ENCODE data around the gene WDR70. TPM values are rescaled to one million over a fixed set of nuclear protein-coding genes. Genes with fewer than 3 reads are reported as not detected.

The WDR70 gene
- total and polyA plus RNA-seq, 2 of the 8 experiments (the other 6 are each of a cell fraction or from before 2014, with no cell fraction given) = 10.6 to 37.4 TPM

DNA sequence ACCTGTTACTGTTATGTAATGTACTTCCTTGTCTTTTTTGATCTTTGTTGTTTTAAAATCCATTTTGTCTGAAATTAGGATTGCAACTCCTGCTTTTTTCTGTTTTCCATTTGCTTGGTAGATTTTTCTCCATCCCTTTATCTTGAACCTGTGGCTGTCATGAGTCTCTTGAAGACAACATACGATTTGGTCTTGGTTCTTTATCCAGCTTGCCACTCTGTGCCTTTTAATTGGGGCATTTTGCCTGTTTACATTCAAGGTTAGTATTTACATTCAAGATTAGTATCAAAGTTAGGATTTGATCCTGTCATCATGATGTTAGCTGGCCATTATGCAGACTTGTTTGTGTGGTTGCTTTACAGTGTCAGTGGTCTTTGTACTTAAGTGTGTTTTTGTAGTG, 304.0 kb downstream of the WDR70 start:
- peaks cover 6 to 10% of the 10 kb centered on the region in 2 experiments for H3K9me3 ChIP-seq (ENCODE audit: insufficient read depth in 2 of 2, low read depth in 1 of 2, low read length in 1 of 2)
- H2AFZ ChIP-seq (ENCODE audit: low read length) = no peak overlapping the region
- H2BK12ac ChIP-seq (ENCODE audit: low read depth, low read length) = no peak overlapping the region
- no peak overlapping the region for H2BK20ac ChIP-seq (ENCODE audit: low read length)
- no peaks in the 10 kb centered on the region for H3K23me2 ChIP-seq (ENCODE audit: low read depth, low read length)
- H3K18ac ChIP-seq (ENCODE audit: extremely low read depth, low read length) = no peak overlapping the region
- no peaks in the 10 kb centered on the region for H4K20me1 ChIP-seq (replicated peaks in 1 of 2; ENCODE audit: control insufficient read depth in 1 of 2, insufficient read depth in 2 of 2, low read length in 2 of 2)
- H4K5ac ChIP-seq (ENCODE audit: insufficient read length, low read depth, low read length) = no peak overlapping the region
- H3K9ac ChIP-seq (replicated peaks in 1 of 4; ENCODE audit: extremely low read depth in 1 of 4, low read depth in 3 of 4, low read length in 3 of 4) = no peak overlapping the region
- no peak overlapping the region for H3K4me3 ChIP-seq (ENCODE audit: extremely low read depth in 1 of 4, insufficient read depth in 2 of 4, low read depth in 3 of 4, low read length in 4 of 4)
- H2AK5ac ChIP-seq (ENCODE audit: low read depth, low read length) = no peak overlapping the region
- CTCF ChIA-PET (ENCODE audit: partially characterized antibody) = no interaction called here
- no peak overlapping the region for H3K4ac ChIP-seq (replicated peaks; ENCODE audit: insufficient read length, low read depth, low read length)
- H3K4me2 ChIP-seq (ENCODE audit: insufficient read depth in 1 of 2, low read depth in 2 of 2, low read length in 2 of 2) = no peak overlapping the region
- 100% methylated on average over 1 of the region's 1 CpG; no CpG with 5 or more reads in 1 of the 2 experiments for WGBS, 2 experiments (ENCODE audit: extremely low coverage in 1 of 2, insufficient coverage in 1 of 2, insufficient read length in 1 of 2, insufficient replicate concordance in 2 of 2, low coverage in 1 of 2, low lambda C conversion rate in 2 of 2, missing lambda C conversion rate in 1 of 2)
- H3K4me1 ChIP-seq (replicated peaks in 1 of 4; ENCODE audit: control insufficient read depth in 3 of 4, insufficient read depth in 4 of 4, low read length in 3 of 4) = no peaks in the 10 kb centered on the region
- TF ChIP-seq BCL11A (IDR thresholded peaks at IDR 0.05; ENCODE audit: low read depth in 2 of 2, low read length in 2 of 2) (no peak), SP1 (IDR thresholded peaks at IDR 0.05; ENCODE audit: low read depth, low read length) (no peak), ZNF274 (IDR thresholded peaks at IDR 0.05; ENCODE audit: borderline replicate concordance, extremely low read depth, low read length) (no peak), EP300 (IDR thresholded peaks at IDR 0.05; ENCODE audit: borderline replicate concordance in 1 of 2, low read depth in 2 of 2, low read length in 2 of 2) (no peak), TAF7 (optimal IDR thresholded peaks at IDR 0.05; ENCODE audit: borderline replicate concordance, low read depth, low read length) (no peak)
- no peak for FAIRE-seq
- POLR2A ChIA-PET (ENCODE audit: partially characterized antibody) = no interaction called here
- H3K27ac ChIP-seq (ENCODE audit: low read depth, low read length) = no peak overlapping the region
- no peak overlapping the region for H3K23ac ChIP-seq (ENCODE audit: insufficient read length)
- H2BK5ac ChIP-seq (ENCODE audit: low read depth, low read length) = no peak overlapping the region
- no peaks in the 10 kb centered on the region for H3K27me3 ChIP-seq (replicated peaks in 1 of 4; ENCODE audit: control insufficient read depth in 3 of 4, extremely low read depth in 1 of 4, insufficient read depth in 3 of 4, low read length in 3 of 4)
- no peaks in the 10 kb centered on the region for H3K79me2 ChIP-seq (ENCODE audit: control insufficient read depth in 1 of 2, insufficient read depth in 2 of 2, low read length in 2 of 2)
- no peaks in the 10 kb centered on the region for H3K36me3 ChIP-seq (ENCODE audit: control insufficient read depth in 2 of 4, insufficient read depth in 4 of 4, low read length in 3 of 4)
- H3K79me1 ChIP-seq (ENCODE audit: low read depth, low read length) = no peaks in the 10 kb centered on the region
- no peak overlapping the region for H3K56ac ChIP-seq (replicated peaks; ENCODE audit: insufficient read length, low read depth, low read length)
- no peak overlapping the region for H2BK15ac ChIP-seq (ENCODE audit: low read length)
- H4K91ac ChIP-seq (replicated peaks; ENCODE audit: insufficient read length, low read length) = no peak overlapping the region
- H2BK120ac ChIP-seq (replicated peaks; ENCODE audit: low read depth, low read length) = no peak overlapping the region
- H3K14ac ChIP-seq (ENCODE audit: insufficient read length) = no peak overlapping the region
- H4K8ac ChIP-seq (ENCODE audit: extremely low read depth, insufficient read depth, low read length) = no peak overlapping the region
- no peak for DNase-seq (ENCODE audit: low read depth in 1 of 2, low spot score in 2 of 2)
